K562 (cell line): Measurements from ENCODE around the gene HSPA1L. TPM values are rescaled to one million over a fixed set of nuclear protein-coding genes. Genes with fewer than 3 reads are reported as not detected.
A peak's percentile ranks its signal among the peaks of the same experiment; 100 is the strongest.

ENCODE experiments used
- ARHGAP35 ChIP-seq: fragments of 450-650 bp; IDR thresholded peaks from 2 replicates; pipeline ENCODE4 v1.6.1; 2018; ENCODE audit not compliant: partially characterized antibody
- BCOR ChIP-seq: fragments of 450-650 bp; IDR thresholded peaks from 2 replicates; pipeline ENCODE4 v1.6.1; 2016
- CGGBP1 ChIP-seq: fragments of 250-450 bp; sonication (Bioruptor Pico); IDR thresholded peaks from 2 replicates; pipeline ENCODE4 v1.9.0; 2021; ENCODE audit warnings: mild to moderate bottlenecking
- EHMT2 ChIP-seq: fragments of 450-650 bp; IDR thresholded peaks from 2 replicates; pipeline ENCODE4 v1.6.1; 2018; ENCODE audit warnings: antibody characterized with exemption
- FOXP1 ChIP-seq: sonication (generic); formaldehyde crosslinking; IDR thresholded peaks from 2 replicates; pipeline ENCODE4 v1.8.0; 2022; ENCODE audit warnings: mild to moderate bottlenecking, missing genetic modification reagents
- GTF2E2 ChIP-seq: fragments of 200-800 bp; sonication (Bioruptor generic); IDR thresholded peaks from 2 replicates; pipeline ENCODE4 v1.6.1; 2016; ENCODE audit warnings: missing genetic modification characterization, missing compliant biosample characterization
- HNRNPK ChIP-seq: fragments of 200-400 bp; formaldehyde crosslinking; IDR thresholded peaks from one replicate; pipeline ENCODE4 v1.6.1; 2018; ENCODE audit warnings: mild to moderate bottlenecking, low read depth, low read length; ENCODE audit not compliant: poor library complexity, severe bottlenecking
- JUNB ChIP-seq: fragments of 450-650 bp; formaldehyde crosslinking; conservative IDR thresholded peaks from 2 replicates; pipeline ENCODE4 v1.4.0; 2020; ENCODE audit warnings: mild to moderate bottlenecking
- MTA2 ChIP-seq: fragments of 450-650 bp; IDR thresholded peaks from 2 replicates; pipeline ENCODE4 v1.6.1; 2016; ENCODE audit warnings: low read depth
- NFIC ChIP-seq: fragments of 450-650 bp; IDR thresholded peaks from 2 replicates; pipeline ENCODE4 v1.6.1; 2017; ENCODE audit warnings: mild to moderate bottlenecking, inconsistent platforms
- NFRKB ChIP-seq: fragments of 450-650 bp; IDR thresholded peaks from 2 replicates; pipeline ENCODE4 v1.6.1; 2016; ENCODE audit warnings: low read depth
- NR2F6 ChIP-seq: fragments of 450-650 bp; formaldehyde crosslinking; IDR thresholded peaks from 2 replicates; pipeline ENCODE4 v1.4.0; 2020; ENCODE audit warnings: mild to moderate bottlenecking
- POLR2G ChIP-seq: fragments of 200-400 bp; formaldehyde crosslinking; IDR thresholded peaks from 2 replicates; pipeline ENCODE4 v1.6.1; 2017; ENCODE audit warnings: low read depth, mild to moderate bottlenecking, antibody characterized with exemption, low read length, moderate library complexity
- POU5F1 ChIP-seq: fragments of 150-350 bp; IDR thresholded peaks from 2 replicates; pipeline ENCODE4 v1.6.1; 2014; ENCODE audit warnings: borderline replicate concordance, low read length, low read depth, mild to moderate bottlenecking; ENCODE audit not compliant: partially characterized antibody
- RBFOX2 ChIP-seq: fragments of 200-400 bp; formaldehyde crosslinking; IDR thresholded peaks from 2 replicates; pipeline ENCODE4 v1.6.1; 2017; ENCODE audit warnings: low read depth, mild to moderate bottlenecking, low read length, moderate library complexity
- RUNX1 ChIP-seq: sonication (generic); IDR thresholded peaks from 2 replicates; pipeline ENCODE4 v1.6.1; 2016; ENCODE audit warnings: antibody characterized with exemption, low read depth
- SMARCA5 ChIP-seq: fragments of 450-650 bp; IDR thresholded peaks from 2 replicates; pipeline ENCODE4 v1.6.1; 2016
- STAG1 ChIP-seq: sonication (generic); formaldehyde crosslinking; IDR thresholded peaks from 2 replicates; pipeline ENCODE4 v1.5.0; 2020; ENCODE audit warnings: missing genetic modification reagents, borderline replicate concordance
- TFAP4 ChIP-seq: sonication (generic); formaldehyde crosslinking; IDR thresholded peaks from 2 replicates; pipeline ENCODE4 v1.8.0; 2022; ENCODE audit warnings: missing genetic modification reagents, mild to moderate bottlenecking, moderate library complexity, borderline replicate concordance
- THRB ChIP-seq: fragments of 450-650 bp; formaldehyde crosslinking; conservative IDR thresholded peaks from 2 replicates; pipeline ENCODE4 v1.4.0; 2022; ENCODE audit warnings: mild to moderate bottlenecking, missing genetic modification characterization
- ZBTB26 ChIP-seq: fragments of 450-650 bp; formaldehyde crosslinking; IDR thresholded peaks from 2 replicates; pipeline ENCODE4 v1.4.0; 2022; ENCODE audit warnings: missing genetic modification characterization
- ZBTB34 ChIP-seq: fragments of 250-450 bp; sonication (Bioruptor Pico); IDR thresholded peaks from 2 replicates; pipeline ENCODE4 v1.8.0; 2021; ENCODE audit warnings: mild to moderate bottlenecking, moderate library complexity
- ZNF143 ChIP-seq: sonication (generic); formaldehyde crosslinking; IDR thresholded peaks from 2 replicates; pipeline ENCODE4 v1.9.0; 2022; ENCODE audit warnings: mild to moderate bottlenecking, missing genetic modification reagents
- ZNF184 ChIP-seq: sonication (generic); formaldehyde crosslinking; IDR thresholded peaks from 2 replicates; pipeline ENCODE4 v1.5.0; 2020; ENCODE audit warnings: missing genetic modification reagents
- ZNF197 ChIP-seq: fragments of 200-800 bp; sonication (Bioruptor generic); IDR thresholded peaks from 2 replicates; pipeline ENCODE4 v1.6.1; 2016; ENCODE audit warnings: low read depth, missing genetic modification characterization, missing compliant biosample characterization
- polyA plus RNA-seq, 8 experiments: library from polyadenylated mRNA; depleted of rRNA in 4 of 8; stranded (reverse) in 5 of 8; unstranded in 3 of 8; fragments of >200 nt; fragmentation: Nextera tagmentation in 2 of 8; fragmentation: Illumina TruSeq in 1 of 8; extraction: Ambion mirVana in 2 of 8; extraction: Trizol in 1 of 8; gene quantifications; 2 replicates each; pipeline versions ENCODE4 v1.2.1 to v1.2.3, GENCODE V29; 2011 to 2014; ENCODE audit warnings: inconsistent platforms in 1 of 8, missing spikeins in 1 of 8
- total RNA-seq, 7 experiments: library from RNA; depleted of rRNA in 6 of 7; stranded (reverse); fragments of >200 nt in 6 of 7; fragmentation: Illumina TruSeq in 2 of 7; extraction: Trizol in 2 of 7; gene quantifications; 2 replicates each; pipeline versions ENCODE4 v1.2.1 to v1.2.3, GENCODE V29; 2011 to 2021; ENCODE audit warnings: low replicate concordance in 1 of 7

Gene HSPA1L
- total and polyA plus RNA-seq, 9 of the 15 experiments (the other 6 are each of a cell fraction or from before 2014, with no cell fraction given), result 0.14 to 2.1 (median 1.3) TPM

GRCh38 chr6:31765910-31766794 is 48.9 kb downstream of the HSPA1L start (continued):
- TF ChIP-seq THRB (no peak), ZNF184 (peak; percentile 35; the same call in 1 of the 2 replicates), STAG1 (no peak), MTA2 (no peak), SMARCA5 (no peak), ARHGAP35 (no peak), HNRNPK (no peak), ZNF143 (CRISPR knock-in tag) (no peak), ZBTB26 (CRISPR knock-in tag) (0 out of 2 replicates have a peak, but pooled peaks have one; percentile 26), EHMT2 (no peak), BCOR (no peak), GTF2E2 (tag) (no peak), JUNB (CRISPR knock-in tag) (no peak), CGGBP1 (no peak), TFAP4 (CRISPR knock-in tag) (peak; percentile 34; the same call in 1 of the 2 replicates), ZNF197 (no peak), NFIC (no peak), NR2F6 (CRISPR knock-in tag) (no peak), RBFOX2 (peak; percentile 53), POU5F1 (no peak), POLR2G (peak; percentile 77), NFRKB (no peak), RUNX1 (no peak), FOXP1 (CRISPR knock-in tag) (no peak), ZBTB34 (CRISPR knock-in tag) (no peak)
